Stomach (tissue), 9 donors: ENCODE measurements around the gene CTDP1. TPM values are rescaled to one million over a fixed set of nuclear protein-coding genes. Genes with fewer than 3 reads are reported as not detected.

Source experiments
- DNase-seq, 2 donors: peaks; one replicate each; pipeline versions ENCODE4 v3.0.0 to v3.0.0-alpha.2; 2013 to 2019
- H3K27ac ChIP-seq, 5 donors: fragments of 200-600 bp in 4 of 5; sonication (generic) in 4 of 5; one replicate each; pipeline ENCODE4 v1.5.1; 2013 to 2019; ENCODE audit warnings: mild to moderate bottlenecking in 1 of 5, moderate library complexity in 1 of 5
- H3K27me3 ChIP-seq, 3 donors: fragments of 200-600 bp; sonication (generic); one replicate each; pipeline ENCODE4 v1.5.1; 2017 to 2019; ENCODE audit warnings: mixed run types in 1 of 3
- H3K36me3 ChIP-seq, 4 donors: fragments of 200-600 bp; sonication (generic); 1 replicate in 3 of 4; 2 replicates in 1 of 4; pipeline ENCODE4 v1.5.1; 2016 to 2019
- H3K4me1 ChIP-seq, 4 donors: fragments of 200-600 bp; sonication (generic); one replicate each; pipeline ENCODE4 v1.5.1; 2016 to 2019
- H3K4me3 ChIP-seq, 4 donors: fragments of 200-600 bp; sonication (generic) in 3 of 4; one replicate each; pipeline ENCODE4 v1.5.1; 2016 to 2019; ENCODE audit warnings: mild to moderate bottlenecking in 1 of 4
- H3K9me3 ChIP-seq, 4 donors: fragments of 200-600 bp; sonication (generic); one replicate each; pipeline ENCODE4 v1.5.1; 2016 to 2019
- CTCF ChIP-seq, 7 experiments: fragments of 450-650 bp in 4 of 7; fragments of 200-600 bp in 3 of 7; sonication (generic) in 3 of 7; IDR thresholded peaks; one replicate each; pipeline ENCODE4 v1.5.1; 2016 to 2019; ENCODE audit warnings: antibody characterized with exemption in 7 of 7, control low read depth in 2 of 7, mild to moderate bottlenecking in 1 of 7
- EP300 ChIP-seq: sonication (generic); formaldehyde crosslinking; IDR thresholded peaks from one replicate; pipeline ENCODE4 v1.6.1; 2017; ENCODE audit warnings: antibody characterized with exemption
- POLR2A ChIP-seq, 4 donors: fragments of 450-650 bp; IDR thresholded peaks; one replicate each; pipeline ENCODE4 v1.6.1; 2016; ENCODE audit warnings: antibody characterized with exemption in 4 of 4, control low read depth in 2 of 4, mild to moderate bottlenecking in 1 of 4, moderate library complexity in 1 of 4
- POLR2AphosphoS5 ChIP-seq, 3 donors: sonication (generic); formaldehyde crosslinking; IDR thresholded peaks; one replicate each; pipeline ENCODE4 v1.6.1; 2016; ENCODE audit warnings: antibody characterized with exemption in 3 of 3
- WGBS, 5 donors: extraction: QIAGEN DNeasy Blood & Tissue Kit in 3 of 5; methylation state at CpG; one replicate each; pipeline versions ENCODE4 v1.1.5 to v1.1.7; 2013 to 2018; 5-methylcytosine and 5-hydroxymethylcytosine counted together
- intact Hi-C: fragments of 100-400 bp; cut with DNase I; formaldehyde crosslinking; loops from one replicate; pipeline ENCODE4 v1.15.1; 2023; ENCODE audit warnings: low total_unique reads
- polyA plus RNA-seq, 3 donors: library from polyadenylated mRNA; stranded (reverse); fragments of 200-250 nt; gene quantifications; one replicate each; pipeline ENCODE4 v1.2.3, GENCODE V29; 2013
- total RNA-seq, 5 donors: library from RNA; depleted of rRNA; stranded (reverse); fragments of >200 nt; gene quantifications; one replicate each; pipeline versions ENCODE4 v1.1.0 to v1.2.3, GENCODE V29; 2014 to 2016
- donor health status: healthy with polysubstance abuse.
- donor health status: Bipolar disorder and iron deficiency.
- donor health status: healthy.

Gene CTDP1
- total and polyA plus RNA-seq, 8 donors = 7.6 to 50.7 (median 16.8) TPM

- Histone ChIP-seq H3K27ac (no peak overlapping the region), H3K27me3 (peaks cover 16 to 88% (median 37%) of the 10 kb centered on the region in 3 donors), H3K36me3 (no peaks in the 10 kb centered on the region), H3K4me1 (peaks cover 6 to 27% (median 11%) of the 10 kb centered on the region in 4 donors), H3K4me3 (peak overlapping the region in 1 of 4 donors; percentile 36), H3K9me3 (peaks cover 0 to 6% (median 0%) of the 10 kb centered on the region in 4 donors)
- DNase-seq = no peak
- WGBS, 5 donors = 44 to 64% (median 53%) methylated on average over 18 to 27 of the region's 27 CpGs; no CpG with 5 or more reads in 1 of the 5 donors
- TF ChIP-seq POLR2AphosphoS5 (IDR thresholded peaks at IDR 0.05) (no peak), EP300 (no peak)
- intact Hi-C loops = no loop called here
Observed at GRCh38 chr18:79788734-79789085, 109.1 kb downstream of the CTDP1 start.

GRCh38 chr18:79789091-79789891 lies 109.7 kb downstream of the CTDP1 start:
- TF ChIP-seq POLR2A (IDR thresholded peaks at IDR 0.05) (no peak), CTCF (IDR thresholded peaks at IDR 0.05) (no peak), EP300 (no peak), POLR2AphosphoS5 (IDR thresholded peaks at IDR 0.05) (no peak)
- Histone ChIP-seq H3K4me1 (peaks cover 6 to 27% (median 11%) of the 10 kb centered on the region in 4 donors), H3K27ac (no peak overlapping the region), H3K27me3 (peaks cover 16 to 82% (median 37%) of the 10 kb centered on the region in 3 donors), H3K4me3 (no peak overlapping the region), H3K9me3 (peaks cover 0 to 6% (median 0%) of the 10 kb centered on the region in 4 donors), H3K36me3 (no peaks in the 10 kb centered on the region)
- intact Hi-C loops = no loop called here
- DNase-seq = no peak
- WGBS, 5 donors = 89 to 96% (median 92%) methylated on average over 40 to 54 of the region's 54 CpGs

- Histone ChIP-seq H3K9me3 (peaks cover 0 to 6% (median 0%) of the 10 kb centered on the region in 4 donors), H3K27me3 (peaks cover 16 to 74% (median 37%) of the 10 kb centered on the region in 3 donors), H3K4me3 (no peak overlapping the region), H3K36me3 (no peaks in the 10 kb centered on the region), H3K27ac (peak overlapping the region in 1 of 5 donors; percentile 61), H3K4me1 (peaks cover 6 to 27% (median 11%) of the 10 kb centered on the region in 4 donors)
- TF ChIP-seq CTCF (IDR thresholded peaks at IDR 0.05) = no peak
- no peak for DNase-seq
- intact Hi-C loops = no loop called here
- WGBS, 5 donors = 77 to 80% (median 78%) methylated on average over 44 to 46 of the region's 46 CpGs
Observed at GRCh38 chr18:79789901-79790890, 110.6 kb downstream of the CTDP1 start.

- TF ChIP-seq POLR2AphosphoS5 (IDR thresholded peaks at IDR 0.05) = peak in 2 of 3 donors; percentile 28 to 57
- TF ChIP-seq POLR2A (IDR thresholded peaks at IDR 0.05) = no peak
- 26 to 33% (median 31%) methylated on average over 21 of the region's 21 CpGs for WGBS, 5 donors
- peak; percentile 43 to 57 for DNase-seq
- intact Hi-C loops = no loop called here
- Histone ChIP-seq H3K36me3 (no peaks in the 10 kb centered on the region), H3K9me3 (peaks cover 0 to 6% (median 0%) of the 10 kb centered on the region in 4 donors), H3K4me3 (no peak overlapping the region), H3K4me1 (peaks cover 6 to 27% (median 11%) of the 10 kb centered on the region in 4 donors), H3K27me3 (peaks cover 16 to 74% (median 39%) of the 10 kb centered on the region in 3 donors), H3K27ac (peak overlapping the region in 2 of 5 donors; percentile 69 to 73)
Observed at GRCh38 chr18:79790996-79791972, 111.7 kb downstream of the CTDP1 start.
